WTC11 (cell line): Measurements from ENCODE around the gene CRYBG3. TPM values are rescaled to one million over a fixed set of nuclear protein-coding genes. Genes with fewer than 3 reads are reported as not detected.

Source experiments
- ATAC-seq: fragments of 200-7000 bp; cut with Tn5 transposase; 2 replicates; pipeline ENCODE4 v1.10.0; 2021; ENCODE audit warnings: mild to moderate bottlenecking, moderate library complexity
- CTCF ChIA-PET: fragments of 300-600 bp; sonication (Branson Sonifier 250); formaldehyde crosslinking; loops from one replicate; lab custom pipeline; 2021; ENCODE audit warnings: antibody characterized with exemption; lab: Charles Lee
- POLR2A ChIA-PET: fragments of 350-600 bp; sonication (Branson Sonifier 250); formaldehyde crosslinking; loops from one replicate; lab custom pipeline; 2021; ENCODE audit warnings: antibody characterized with exemption; lab: Charles Lee
- DNase-seq: peaks from one replicate; pipeline ENCODE4 v3.0.0; 2021; ENCODE audit warnings: low spot score
- H3K27ac Mint-ChIP-seq: 2 replicates; pipeline ENCODE4 v1.8.0; 2021; ENCODE audit warnings: mixed read lengths
- H3K27me3 Mint-ChIP-seq: 2 replicates; pipeline ENCODE4 v1.8.0; 2021; ENCODE audit warnings: low read depth, mild to moderate bottlenecking, moderate library complexity, mixed read lengths
- H3K36me3 Mint-ChIP-seq: 2 replicates; pipeline ENCODE4 v1.8.0; 2021; ENCODE audit warnings: mixed read lengths
- H3K4me1 Mint-ChIP-seq: 2 replicates; pipeline ENCODE4 v1.8.0; 2022; ENCODE audit warnings: mixed read lengths
- H3K4me3 Mint-ChIP-seq: 2 replicates; pipeline ENCODE4 v1.8.0; 2021; ENCODE audit warnings: mild to moderate bottlenecking, moderate library complexity, mixed read lengths
- H3K9me3 Mint-ChIP-seq: 2 replicates; pipeline ENCODE4 v1.8.0; 2021; ENCODE audit warnings: mixed read lengths
- AFF4 ChIP-seq: sonication (generic); formaldehyde crosslinking; IDR thresholded peaks from 2 replicates; pipeline ENCODE4 v1.8.1; 2023; ENCODE audit warnings: mild to moderate bottlenecking, missing genetic modification reagents, borderline replicate concordance
- AR ChIP-seq: fragments of 250-450 bp; sonication (Bioruptor Pico); IDR thresholded peaks from 2 replicates; pipeline ENCODE4 v1.9.0; 2021; ENCODE audit warnings: mild to moderate bottlenecking
- ARID4B ChIP-seq: sonication (generic); formaldehyde crosslinking; IDR thresholded peaks from 2 replicates; pipeline ENCODE4 v1.8.0; 2023; ENCODE audit warnings: missing genetic modification reagents, mild to moderate bottlenecking, borderline replicate concordance
- ATF6 ChIP-seq: sonication (generic); formaldehyde crosslinking; IDR thresholded peaks from 2 replicates; pipeline ENCODE4 v1.8.1; 2023; ENCODE audit warnings: mild to moderate bottlenecking, missing genetic modification reagents
- CREM ChIP-seq: sonication (generic); formaldehyde crosslinking; IDR thresholded peaks from 2 replicates; pipeline ENCODE4 v1.8.1; 2022; ENCODE audit warnings: mild to moderate bottlenecking, missing genetic modification reagents, moderate library complexity
- CTCF ChIP-seq: fragments of 200-600 bp; IDR thresholded peaks from 2 replicates; pipeline ENCODE4 v1.8.0; 2022; ENCODE audit warnings: antibody characterized with exemption
- FOXJ3 ChIP-seq: sonication (generic); formaldehyde crosslinking; IDR thresholded peaks from 2 replicates; pipeline ENCODE4 v1.9.0; 2021; ENCODE audit warnings: missing genetic modification reagents, mild to moderate bottlenecking, borderline replicate concordance
- FOXP1 ChIP-seq: sonication (generic); formaldehyde crosslinking; IDR thresholded peaks from 2 replicates; pipeline ENCODE4 v1.8.0; 2022; ENCODE audit warnings: missing genetic modification reagents, mild to moderate bottlenecking, moderate library complexity, borderline replicate concordance
- GABPB1 ChIP-seq: sonication (generic); formaldehyde crosslinking; IDR thresholded peaks from 2 replicates; pipeline ENCODE4 v1.8.1; 2023; ENCODE audit warnings: mild to moderate bottlenecking, missing genetic modification reagents
- HMGA2 ChIP-seq: fragments of 250-450 bp; sonication (Bioruptor Pico); IDR thresholded peaks from 2 replicates; pipeline ENCODE4 v1.4.0; 2021; ENCODE audit warnings: mild to moderate bottlenecking, moderate library complexity
- HMGXB4 ChIP-seq: sonication (generic); formaldehyde crosslinking; IDR thresholded peaks from 2 replicates; pipeline ENCODE4 v1.8.1; 2023; ENCODE audit warnings: mild to moderate bottlenecking, moderate library complexity, missing genetic modification reagents
- JAZF1 ChIP-seq: fragments of 250-450 bp; sonication (Bioruptor Pico); IDR thresholded peaks from 2 replicates; pipeline ENCODE4 v1.9.0; 2021; ENCODE audit warnings: moderate library complexity, mild to moderate bottlenecking, inconsistent platforms
- PRRX2 ChIP-seq: fragments of 250-450 bp; sonication (Bioruptor Pico); IDR thresholded peaks from 2 replicates; pipeline ENCODE4 v1.8.0; 2021; ENCODE audit warnings: mild to moderate bottlenecking
- RORB ChIP-seq: fragments of 250-450 bp; sonication (Bioruptor Pico); IDR thresholded peaks from 2 replicates; pipeline ENCODE4 v1.9.0; 2021; ENCODE audit warnings: mild to moderate bottlenecking
- SMAD4 ChIP-seq: sonication (generic); formaldehyde crosslinking; IDR thresholded peaks from 2 replicates; pipeline ENCODE4 v1.8.0; 2022; ENCODE audit warnings: mild to moderate bottlenecking, missing genetic modification reagents
- TEAD4 ChIP-seq: sonication (generic); formaldehyde crosslinking; IDR thresholded peaks from 2 replicates; pipeline ENCODE4 v1.8.0; 2022; ENCODE audit warnings: mild to moderate bottlenecking, missing genetic modification reagents
- ZBTB21 ChIP-seq: sonication (generic); formaldehyde crosslinking; IDR thresholded peaks from 2 replicates; pipeline ENCODE4 v1.8.1; 2023; ENCODE audit warnings: mild to moderate bottlenecking, missing genetic modification reagents, borderline replicate concordance
- ZNF232 ChIP-seq: sonication (generic); formaldehyde crosslinking; IDR thresholded peaks from 2 replicates; pipeline ENCODE4 v1.8.0; 2022; ENCODE audit warnings: mild to moderate bottlenecking, missing genetic modification reagents
- ZNF263 ChIP-seq: sonication (generic); formaldehyde crosslinking; IDR thresholded peaks from 2 replicates; pipeline ENCODE4 v1.8.1; 2022; ENCODE audit warnings: low read depth, mild to moderate bottlenecking, moderate library complexity, missing genetic modification reagents
- total RNA-seq: library from RNA; stranded (reverse); gene quantifications from 3 replicates; pipeline ENCODE4 v1.2.3, GENCODE V29; 2021

CRYBG3 gene
- total RNA-seq, 1 experiment from 2014 or later = 13.6 TPM

GRCh38 chr3:97949743-97950142 lies 127.9 kb downstream of the CRYBG3 start:
- Mint-ChIP-seq H3K27ac (peak overlapping the region; percentile 30; the same call in 1 of the 2 replicates), H3K4me1 (peaks cover 12% of the 10 kb centered on the region), H3K9me3 (no peaks in the 10 kb centered on the region), H3K27me3 (no peaks in the 10 kb centered on the region), H3K4me3 (no peak overlapping the region), H3K36me3 (peaks cover 10% of the 10 kb centered on the region; the same call in 1 of the 2 replicates)
- TF ChIP-seq FOXP1 (CRISPR knock-in tag) (no peak), ZNF232 (CRISPR knock-in tag) (no peak), HMGXB4 (CRISPR knock-in tag) (no peak), ZBTB21 (CRISPR knock-in tag) (no peak), ARID4B (CRISPR knock-in tag) (no peak), PRRX2 (CRISPR knock-in tag) (no peak), GABPB1 (CRISPR knock-in tag) (no peak), SMAD4 (CRISPR knock-in tag) (no peak), RORB (CRISPR knock-in tag) (no peak), HMGA2 (CRISPR knock-in tag) (no peak), ZNF263 (no peak), FOXJ3 (no peak)
- CTCF ChIA-PET = interaction anchor here (1.0 to 1.6 kb wide), 3 partner anchors 18 to 155 kb away, joined by 3 to 4 read pairs (median 3); no protein-coding TSS in a partner anchor
- ATAC-seq (peak; percentile 66), DNase-seq (no peak)
- POLR2A ChIA-PET = no interaction called here

- DNase-seq (no peak), ATAC-seq (no peak)
- 0 out of 2 replicates have a peak overlapping the region, but pooled peaks have one; percentile 19 for H3K27ac Mint-ChIP-seq
- peaks cover 10% of the 10 kb centered on the region; the same call in 1 of the 2 replicates for H3K36me3 Mint-ChIP-seq
- H3K27me3 Mint-ChIP-seq = no peaks in the 10 kb centered on the region
- CTCF ChIA-PET = interaction anchor here (1.0 to 1.6 kb wide), 3 partner anchors 17 to 156 kb away, joined by 3 to 4 read pairs (median 3); no protein-coding TSS in a partner anchor
- H3K4me3 Mint-ChIP-seq = no peak overlapping the region
- H3K9me3 Mint-ChIP-seq = no peaks in the 10 kb centered on the region
- POLR2A ChIA-PET = no interaction called here
- peaks cover 12% of the 10 kb centered on the region for H3K4me1 Mint-ChIP-seq
- TF ChIP-seq AR = no peak
- TF ChIP-seq CREM (CRISPR knock-in tag) = no peak
- TF ChIP-seq CTCF = no peak
- no peak for TF ChIP-seq JAZF1 (CRISPR knock-in tag)
- TF ChIP-seq AFF4 (CRISPR knock-in tag) = no peak
- TF ChIP-seq TEAD4 (CRISPR knock-in tag) = no peak
- no peak for TF ChIP-seq ATF6 (CRISPR knock-in tag)
- TF ChIP-seq FOXJ3 = no peak
These were observed 128.5 kb downstream of the CRYBG3 start for GRCh38 chr3:97950360-97950759.
